ENCODE measurements around the gene CACTIN. TPM values are rescaled to one million over a fixed set of nuclear protein-coding genes. Genes with fewer than 3 reads are reported as not detected.

Gene CACTIN
- total RNA-seq, 2 experiments from 2014 or later: 25.8 to 25.9 TPM

DNA sequence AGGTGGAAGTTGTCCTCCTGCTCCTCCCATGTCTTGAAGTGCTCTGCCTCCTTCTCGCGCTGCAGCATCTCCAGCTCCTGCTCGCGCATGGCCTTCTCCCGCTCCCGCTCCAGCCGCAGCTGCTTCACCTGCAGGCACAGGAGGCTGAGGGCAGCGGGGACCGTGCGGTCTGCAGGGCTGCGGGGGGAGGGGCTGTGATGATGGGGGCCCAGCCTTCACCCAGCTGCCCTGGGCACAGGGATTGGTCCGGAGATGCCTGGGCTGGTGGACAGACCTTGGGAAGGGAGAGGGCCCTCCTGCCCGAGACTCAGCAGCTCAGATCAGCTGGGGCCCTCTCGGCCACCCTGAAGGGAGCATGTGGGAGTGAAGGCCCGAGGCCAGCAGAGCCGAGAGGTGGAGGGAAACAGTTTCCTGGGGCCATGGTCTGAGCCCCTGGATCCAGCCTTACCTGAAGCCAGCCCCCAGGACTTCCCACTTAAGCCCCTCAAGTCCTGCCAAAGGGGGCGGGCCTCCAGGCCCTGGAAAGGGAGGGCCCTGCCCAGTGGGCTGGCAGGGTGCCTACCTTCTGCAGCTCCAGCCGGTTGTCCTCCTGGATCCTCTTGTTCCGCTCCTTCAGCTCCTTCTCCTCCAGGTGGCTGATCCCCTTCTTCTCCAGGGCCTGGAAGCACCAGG is 6.3 kb downstream of the CACTIN start:
- Histone ChIP-seq H3K4me1 (ENCODE audit: insufficient read depth, low read length) (peaks cover 28% of the 10 kb centered on the region), H3K9me3 (ENCODE audit: control insufficient read depth in 1 of 2, insufficient read depth in 1 of 2, low read length in 2 of 2) (no peaks in the 10 kb centered on the region), H3K4me3 (ENCODE audit: low read length) (no peak overlapping the region), H3K27ac (ENCODE audit: low read depth in 1 of 2, low read length in 2 of 2) (no peak overlapping the region), H3K27me3 (ENCODE audit: control insufficient read depth in 1 of 2, insufficient read depth in 2 of 2, low read length in 2 of 2) (no peaks in the 10 kb centered on the region), H3K36me3 (ENCODE audit: insufficient read depth, low read length) (peaks cover 51% of the 10 kb centered on the region)
- intact Hi-C loops (cut with DNase I, micrococcal nuclease): no loop called here
- Mint-ChIP-seq H3K4me1 (ENCODE audit: low read depth) (peaks cover 14% of the 10 kb centered on the region), H3K27ac (no peak overlapping the region), H3K9me3 (no peaks in the 10 kb centered on the region), H3K4me3 (no peak overlapping the region), H3K36me3 (ENCODE audit: low read depth) (peaks cover 30% of the 10 kb centered on the region), H3K27me3 (no peaks in the 10 kb centered on the region)
- ChIA-PET CTCF (no interaction called here), POLR2A (no interaction called here)
- TF ChIP-seq, protein P1, sequence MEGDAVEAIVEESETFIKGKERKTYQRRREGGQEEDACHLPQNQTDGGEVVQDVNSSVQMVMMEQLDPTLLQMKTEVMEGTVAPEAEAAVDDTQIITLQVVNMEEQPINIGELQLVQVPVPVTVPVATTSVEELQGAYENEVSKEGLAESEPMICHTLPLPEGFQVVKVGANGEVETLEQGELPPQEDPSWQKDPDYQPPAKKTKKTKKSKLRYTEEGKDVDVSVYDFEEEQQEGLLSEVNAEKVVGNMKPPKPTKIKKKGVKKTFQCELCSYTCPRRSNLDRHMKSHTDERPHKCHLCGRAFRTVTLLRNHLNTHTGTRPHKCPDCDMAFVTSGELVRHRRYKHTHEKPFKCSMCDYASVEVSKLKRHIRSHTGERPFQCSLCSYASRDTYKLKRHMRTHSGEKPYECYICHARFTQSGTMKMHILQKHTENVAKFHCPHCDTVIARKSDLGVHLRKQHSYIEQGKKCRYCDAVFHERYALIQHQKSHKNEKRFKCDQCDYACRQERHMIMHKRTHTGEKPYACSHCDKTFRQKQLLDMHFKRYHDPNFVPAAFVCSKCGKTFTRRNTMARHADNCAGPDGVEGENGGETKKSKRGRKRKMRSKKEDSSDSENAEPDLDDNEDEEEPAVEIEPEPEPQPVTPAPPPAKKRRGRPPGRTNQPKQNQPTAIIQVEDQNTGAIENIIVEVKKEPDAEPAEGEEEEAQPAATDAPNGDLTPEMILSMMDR (IDR thresholded peaks at IDR 0.05): no peak
- DNase-seq: no peak
- ATAC-seq (ENCODE audit: poor library complexity): no peak

DNA sequence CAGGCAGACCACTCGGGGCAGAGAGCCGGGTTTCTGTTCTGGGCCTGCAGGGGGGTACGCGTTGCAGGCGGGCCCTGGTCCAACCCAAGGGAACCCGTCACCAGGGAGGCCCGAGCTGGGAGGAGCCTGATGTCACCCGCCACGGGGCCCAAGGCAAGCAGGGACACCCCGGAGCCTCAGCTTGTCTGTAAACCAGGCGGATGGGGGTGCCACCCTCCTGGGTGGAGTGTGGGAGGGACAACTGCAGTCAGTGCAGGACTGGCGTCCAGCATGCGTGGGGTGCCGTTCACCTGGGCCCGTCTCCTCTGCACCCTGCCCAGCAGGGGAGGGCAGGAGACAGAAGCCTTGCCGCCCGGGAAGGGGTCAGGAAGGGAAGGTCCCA is 7.0 kb downstream of the CACTIN start:
- peaks cover 22% of the 10 kb centered on the region for H3K4me1 ChIP-seq (ENCODE audit: insufficient read depth, low read length)
- Mint-ChIP-seq H3K36me3 (ENCODE audit: low read depth) (peaks cover 29% of the 10 kb centered on the region), H3K27ac (no peak overlapping the region), H3K9me3 (no peaks in the 10 kb centered on the region), H3K4me1 (ENCODE audit: low read depth) (peaks cover 13% of the 10 kb centered on the region), H3K4me3 (no peak overlapping the region), H3K27me3 (no peaks in the 10 kb centered on the region)
- peaks cover 54% of the 10 kb centered on the region for H3K36me3 ChIP-seq (ENCODE audit: insufficient read depth, low read length)
- POLR2A ChIA-PET: no interaction called here
- intact Hi-C loops (cut with DNase I, micrococcal nuclease): loop anchor here in 1 of 2 experiments (2.0 kb wide), 1 partner anchor 75 kb away; no protein-coding TSS in a partner anchor
- CTCF ChIA-PET: no interaction called here
- H3K27ac ChIP-seq (ENCODE audit: low read depth in 1 of 2, low read length in 2 of 2): no peak overlapping the region
- H3K4me3 ChIP-seq (ENCODE audit: low read length): no peak overlapping the region
- DNase-seq (no peak), ATAC-seq (ENCODE audit: poor library complexity) (no peak)
- no peaks in the 10 kb centered on the region for H3K27me3 ChIP-seq (ENCODE audit: control insufficient read depth in 1 of 2, insufficient read depth in 2 of 2, low read length in 2 of 2)
- TF ChIP-seq, protein P1 (IDR thresholded peaks at IDR 0.05): no peak
- H3K9me3 ChIP-seq (ENCODE audit: control insufficient read depth in 1 of 2, insufficient read depth in 1 of 2, low read length in 2 of 2): no peaks in the 10 kb centered on the region

DNA sequence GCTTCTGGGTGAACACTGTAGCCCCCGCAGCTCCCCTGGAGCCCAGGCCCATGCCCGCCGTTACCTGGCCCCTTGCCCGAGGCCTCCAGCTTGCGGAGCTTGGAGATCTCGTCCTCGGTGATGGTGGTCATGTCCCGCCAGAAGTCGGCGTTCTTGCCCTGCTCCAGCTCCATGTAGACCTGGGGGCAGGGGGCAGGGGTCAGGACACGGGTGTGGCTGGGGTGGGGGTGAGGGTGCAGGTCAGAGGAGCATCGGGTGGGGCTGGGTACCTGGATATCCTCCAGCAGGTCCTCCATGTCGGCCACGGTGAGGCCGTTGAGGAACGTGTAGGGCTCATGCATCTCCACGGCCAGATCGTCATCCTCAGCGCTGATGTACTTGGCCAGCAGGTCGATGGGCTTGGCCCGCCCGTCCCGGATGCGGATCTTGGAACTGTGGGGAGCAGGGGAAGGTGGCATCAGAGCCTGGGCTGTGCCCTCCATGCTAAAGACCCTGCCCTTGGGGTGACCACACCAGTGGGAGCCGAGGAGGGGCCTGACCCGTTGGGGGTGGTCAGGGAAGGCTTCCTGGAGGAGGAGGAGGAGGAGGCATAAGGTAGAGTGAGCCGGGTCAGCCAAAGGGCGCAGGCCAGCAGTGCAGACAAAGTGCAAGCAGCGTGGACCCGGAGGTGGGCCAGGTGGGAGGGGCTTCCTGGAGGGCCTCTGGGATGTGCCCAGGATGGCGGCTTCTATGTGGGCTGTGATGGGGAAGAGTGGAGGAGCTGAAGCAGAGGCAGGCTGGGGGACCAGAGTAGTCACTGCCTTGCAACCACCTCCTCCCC is 7.6 kb downstream of the CACTIN start:
- intact Hi-C loops (cut with DNase I, micrococcal nuclease): loop anchor here (1.0 to 2.0 kb wide), 3 partner anchors 33 to 74 kb away; no protein-coding TSS in a partner anchor
- Histone ChIP-seq H3K27me3 (ENCODE audit: control insufficient read depth in 1 of 2, insufficient read depth in 2 of 2, low read length in 2 of 2) (no peaks in the 10 kb centered on the region), H3K9me3 (ENCODE audit: control insufficient read depth in 1 of 2, insufficient read depth in 1 of 2, low read length in 2 of 2) (no peaks in the 10 kb centered on the region), H3K4me1 (ENCODE audit: insufficient read depth, low read length) (peaks cover 16% of the 10 kb centered on the region), H3K27ac (ENCODE audit: low read depth in 1 of 2, low read length in 2 of 2) (no peak overlapping the region), H3K4me3 (ENCODE audit: low read length) (no peak overlapping the region), H3K36me3 (ENCODE audit: insufficient read depth, low read length) (peaks cover 56% of the 10 kb centered on the region)
- ChIA-PET CTCF (interaction anchor here (0.6 kb wide), 1 partner anchor 74 kb away, joined by 3 read pairs; no protein-coding TSS in a partner anchor), POLR2A (no interaction called here)
- TF ChIP-seq, protein P1 (IDR thresholded peaks at IDR 0.05): peak; percentile 35
- ATAC-seq (ENCODE audit: poor library complexity) (no peak), DNase-seq (no peak)
- Mint-ChIP-seq H3K27me3 (no peaks in the 10 kb centered on the region), H3K9me3 (no peaks in the 10 kb centered on the region), H3K27ac (no peak overlapping the region), H3K4me1 (ENCODE audit: low read depth) (peaks cover 7% of the 10 kb centered on the region), H3K36me3 (ENCODE audit: low read depth) (peaks cover 26% of the 10 kb centered on the region), H3K4me3 (peak overlapping the region; percentile 15)
